GM19438 (cell line): ENCODE results near the gene PYGO2.
"Not testable (repeated sequence)": the region's sequence is repeated elsewhere in the genome, so short reads cannot be mapped to it uniquely, and the experiment has no call there.

Experiments used
- ATAC-seq: cut with Tn5 transposase; IDR thresholded peaks from one replicate; pipeline ENCODE4 v1.9.1; 2021; ENCODE audit warnings: low read depth; ENCODE audit not compliant: unreplicated experiment

The PYGO2 gene

GRCh38 chr1:154913273-154913672, 48.3 kb downstream of the PYGO2 start:
- no peak for ATAC-seq

GRCh38 chr1:154912755-154913154, 48.8 kb downstream of the PYGO2 start:
- no peak for ATAC-seq

GRCh38 chr1:154911691-154912550, 49.7 kb downstream of the PYGO2 start:
- ATAC-seq, result no peak

GRCh38 chr1:154910851-154911250, 50.7 kb downstream of the PYGO2 start:
- no peak for ATAC-seq

- no peak for ATAC-seq
Observed at GRCh38 chr1:154908937-154909336, 52.6 kb downstream of the PYGO2 start.

GRCh38 chr1:154908129-154908528, 53.5 kb downstream of the PYGO2 start:
- not testable (repeated sequence) for ATAC-seq
